Trophoblast cell (in vitro differentiated cells and primary cell): Measurements from ENCODE around the gene PRRT3.

Experiments used
- DNase-seq, 2 donors: peaks; one replicate each; pipeline ENCODE4 v3.0.0-alpha.2; 2016
- H2AFZ ChIP-seq: 2 replicates; pipeline ENCODE4 v1.6.1; 2013; ENCODE audit warnings: low read length, moderate library complexity, mild to moderate bottlenecking; ENCODE audit not compliant: insufficient read depth, poor library complexity
- H2AK5ac ChIP-seq: 2 replicates; pipeline ENCODE4 v1.6.1; 2013; ENCODE audit warnings: mild to moderate bottlenecking, low read length
- H2BK120ac ChIP-seq: 2 replicates; pipeline ENCODE4 v1.6.1; 2013; ENCODE audit warnings: low read length, mild to moderate bottlenecking, moderate library complexity; ENCODE audit not compliant: insufficient read depth, poor library complexity
- H2BK12ac ChIP-seq: 2 replicates; pipeline ENCODE4 v1.6.1; 2013; ENCODE audit warnings: mild to moderate bottlenecking, low read length, moderate library complexity
- H2BK5ac ChIP-seq: 2 replicates; pipeline ENCODE4 v1.6.1; 2013; ENCODE audit warnings: low read length, low read depth, moderate library complexity, mild to moderate bottlenecking; ENCODE audit not compliant: poor library complexity
- H3K14ac ChIP-seq: 2 replicates; pipeline ENCODE4 v1.6.1; 2013; ENCODE audit warnings: mild to moderate bottlenecking, low read length
- H3K18ac ChIP-seq: 2 replicates; pipeline ENCODE4 v1.6.1; 2013; ENCODE audit warnings: mild to moderate bottlenecking, low read length
- H3K23ac ChIP-seq: 2 replicates; pipeline ENCODE4 v1.6.1; 2013; ENCODE audit warnings: low read length
- H3K27ac ChIP-seq: 2 replicates; pipeline ENCODE4 v1.5.1; 2013; ENCODE audit warnings: low read depth, mild to moderate bottlenecking, inconsistent platforms, low read length, moderate library complexity
- H3K27me3 ChIP-seq: 2 replicates; pipeline ENCODE4 v1.6.1; 2013; ENCODE audit warnings: inconsistent platforms, mild to moderate bottlenecking, low read length, moderate library complexity; ENCODE audit not compliant: insufficient read depth
- H3K36me3 ChIP-seq, 2 experiments: 1 replicate in 1 of 2; 2 replicates in 1 of 2; pipeline ENCODE4 v1.6.1; 2013; ENCODE audit warnings: low read length in 2 of 2, mild to moderate bottlenecking in 2 of 2, moderate library complexity in 1 of 2; ENCODE audit not compliant: insufficient read depth in 2 of 2, control insufficient read depth in 1 of 2
- H3K4ac ChIP-seq: 2 replicates; pipeline ENCODE4 v1.6.1; 2013; ENCODE audit warnings: low read depth, mild to moderate bottlenecking, low read length, moderate library complexity
- H3K4me1 ChIP-seq, 2 experiments: 1 replicate in 1 of 2; 2 replicates in 1 of 2; pipeline ENCODE4 v1.6.1; 2013; ENCODE audit warnings: low read length in 2 of 2, mild to moderate bottlenecking in 2 of 2, moderate library complexity in 1 of 2; ENCODE audit not compliant: insufficient read depth in 2 of 2, control insufficient read depth in 1 of 2
- H3K4me2 ChIP-seq: 2 replicates; pipeline ENCODE4 v1.6.1; 2013; ENCODE audit warnings: inconsistent platforms, mild to moderate bottlenecking, low read length, moderate library complexity
- H3K4me3 ChIP-seq: 2 replicates; pipeline ENCODE4 v1.5.1; 2013; ENCODE audit warnings: mild to moderate bottlenecking, low read depth, low read length, inconsistent platforms
- H3K79me1 ChIP-seq: one replicate; pipeline ENCODE4 v1.6.1; 2013; ENCODE audit warnings: low read length
- H3K79me2 ChIP-seq: 2 replicates; pipeline ENCODE4 v1.6.1; 2013; ENCODE audit warnings: low read length, mild to moderate bottlenecking; ENCODE audit not compliant: control insufficient read depth, insufficient read depth, poor library complexity
- H3K9ac ChIP-seq: 2 replicates; pipeline ENCODE4 v1.6.1; 2013; ENCODE audit warnings: mild to moderate bottlenecking, low read length
- H3K9me3 ChIP-seq: 2 replicates; pipeline ENCODE4 v1.6.1; 2013; ENCODE audit warnings: low read depth, mild to moderate bottlenecking, control low read depth, inconsistent platforms, low read length; ENCODE audit not compliant: insufficient read depth
- H4K12ac ChIP-seq: 2 replicates; pipeline ENCODE4 v1.6.1; 2013; ENCODE audit warnings: low read depth, mild to moderate bottlenecking, low read length, moderate library complexity
- H4K8ac ChIP-seq: 2 replicates; pipeline ENCODE4 v1.6.1; 2013; ENCODE audit warnings: low read depth, mild to moderate bottlenecking, low read length, moderate library complexity
- H4K91ac ChIP-seq: one replicate; pipeline ENCODE4 v1.6.1; 2013; ENCODE audit warnings: low read depth, mild to moderate bottlenecking, low read length, moderate library complexity
- WGBS: extraction: QIAGEN DNeasy Blood & Tissue Kit; methylation state at CpG from one replicate; pipeline ENCODE4 v1.1.7; 2013; ENCODE audit warnings: missing lambda C conversion rate; ENCODE audit not compliant: insufficient read length, insufficient coverage; ENCODE audit errors: extremely low coverage; 5-methylcytosine and 5-hydroxymethylcytosine counted together

The PRRT3 gene

DNA sequence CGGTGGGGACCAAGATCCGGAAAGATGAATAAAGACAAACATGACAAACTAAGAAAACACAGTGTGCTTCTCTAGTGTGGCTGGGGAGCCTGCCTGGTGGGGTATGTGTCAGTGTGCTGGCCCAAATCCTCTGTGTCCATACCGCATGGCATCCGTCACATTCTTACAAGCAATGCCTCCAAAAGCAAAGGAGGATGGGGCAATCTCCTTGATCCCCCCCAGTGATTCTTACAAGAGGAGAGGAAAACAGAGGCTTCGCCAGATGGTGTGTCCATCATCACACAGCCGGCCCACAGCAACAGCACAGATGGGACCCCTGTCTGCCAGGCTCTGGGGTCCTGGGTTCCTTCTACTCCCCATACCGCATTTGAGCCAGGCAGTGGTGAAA is 35.9 kb downstream of the PRRT3 start:
- Histone ChIP-seq H3K79me1 (peaks cover 17% of the 10 kb centered on the region), H2BK5ac (peak overlapping the region; percentile 34), H3K4me3 (no peak overlapping the region), H3K79me2 (peaks cover 10% of the 10 kb centered on the region), H3K4me1 (peaks cover 8 to 17% of the 10 kb centered on the region in 2 experiments), H4K91ac (peak overlapping the region; percentile 73), H3K4me2 (peak overlapping the region; percentile 64), H3K4ac (peak overlapping the region; percentile 25), H3K36me3 (peaks cover 0 to under 1% of the 10 kb centered on the region in 2 experiments), H3K27me3 (no peaks in the 10 kb centered on the region), H3K9ac (no peak overlapping the region), H3K27ac (peak overlapping the region; percentile 60), H2AK5ac (peak overlapping the region; percentile 51), H3K18ac (peak overlapping the region; percentile 44), H4K8ac (peak overlapping the region; percentile 80), H2BK120ac (peak overlapping the region; percentile 16), H2AFZ (peak overlapping the region; percentile 33), H4K12ac (peak overlapping the region; percentile 54), H3K9me3 (no peaks in the 10 kb centered on the region), H3K23ac (no peak overlapping the region), H2BK12ac (peak overlapping the region; percentile 61), H3K14ac (peak overlapping the region; percentile 47)
- peak; percentile 46 to 59 for DNase-seq
- WGBS, result no CpG with 5 or more reads among the region's 7 CpGs

DNA sequence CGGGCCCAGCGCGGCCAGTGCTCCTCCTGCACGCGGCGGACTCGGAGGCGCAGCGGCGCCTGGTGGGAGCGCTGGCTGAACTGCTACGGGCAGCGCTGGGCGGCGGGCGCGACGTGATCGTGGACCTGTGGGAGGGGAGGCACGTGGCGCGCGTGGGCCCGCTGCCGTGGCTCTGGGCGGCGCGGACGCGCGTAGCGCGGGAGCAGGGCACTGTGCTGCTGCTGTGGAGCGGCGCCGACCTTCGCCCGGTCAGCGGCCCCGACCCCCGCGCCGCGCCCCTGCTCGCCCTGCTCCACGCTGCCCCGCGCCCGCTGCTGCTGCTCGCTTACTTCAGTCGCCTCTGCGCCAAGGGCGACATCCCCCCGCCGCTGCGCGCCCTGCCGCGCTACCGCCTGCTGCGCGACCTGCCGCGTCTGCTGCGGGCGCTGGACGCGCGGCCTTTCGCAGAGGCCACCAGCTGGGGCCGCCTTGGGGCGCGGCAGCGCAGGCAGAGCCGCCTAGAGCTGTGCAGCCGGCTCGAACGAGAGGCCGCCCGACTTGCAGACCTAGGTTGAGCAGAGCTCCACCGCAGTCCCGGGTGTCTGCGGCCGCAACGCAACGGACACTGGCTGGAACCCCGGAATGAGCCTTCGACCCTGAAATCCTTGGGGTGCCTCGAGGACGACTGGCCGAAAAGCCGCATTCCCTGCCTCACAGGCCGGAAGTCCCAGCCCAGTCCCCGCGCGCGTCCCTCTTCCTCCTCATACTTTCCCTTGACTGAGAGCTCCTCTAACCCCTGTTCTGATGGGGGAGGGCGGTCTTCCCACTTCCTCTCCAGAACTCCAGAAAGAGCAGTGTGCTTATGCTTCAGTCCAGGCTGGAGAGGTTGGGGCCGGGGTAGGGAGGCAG is 36.7 kb downstream of the PRRT3 start:
- peak overlapping the region; percentile 90 for H2AFZ ChIP-seq
- peak overlapping the region; percentile 76 for H3K14ac ChIP-seq
- H2AK5ac ChIP-seq, result no peak overlapping the region
- peaks cover 10% of the 10 kb centered on the region for H3K79me2 ChIP-seq
- peak overlapping the region; percentile 84 for H4K91ac ChIP-seq
- H2BK12ac ChIP-seq, result peak overlapping the region; percentile 25
- H2BK120ac ChIP-seq, result peak overlapping the region; percentile 40
- peak overlapping the region; percentile 83 for H3K27ac ChIP-seq
- H3K9me3 ChIP-seq, result no peaks in the 10 kb centered on the region
- peak overlapping the region; percentile 94 for H4K8ac ChIP-seq
- H4K12ac ChIP-seq, result peak overlapping the region; percentile 84
- H3K27me3 ChIP-seq, result no peaks in the 10 kb centered on the region
- peak overlapping the region; percentile 86 for H3K9ac ChIP-seq
- H3K18ac ChIP-seq, result peak overlapping the region; percentile 71
- H2BK5ac ChIP-seq, result peak overlapping the region; percentile 77
- no peak overlapping the region for H3K23ac ChIP-seq
- DNase-seq, result peak; percentile 57 to 77
- H3K79me1 ChIP-seq, result peaks cover 17% of the 10 kb centered on the region
- peaks cover 8 to 17% of the 10 kb centered on the region in 2 experiments for H3K4me1 ChIP-seq
- H3K4me3 ChIP-seq, result peak overlapping the region; percentile 78
- H3K36me3 ChIP-seq, result peaks cover 2 to 3% of the 10 kb centered on the region in 2 experiments
- no CpG with 5 or more reads among the region's 99 CpGs for WGBS
- H3K4ac ChIP-seq, result peak overlapping the region; percentile 18
- peak overlapping the region; percentile 74 for H3K4me2 ChIP-seq

DNA sequence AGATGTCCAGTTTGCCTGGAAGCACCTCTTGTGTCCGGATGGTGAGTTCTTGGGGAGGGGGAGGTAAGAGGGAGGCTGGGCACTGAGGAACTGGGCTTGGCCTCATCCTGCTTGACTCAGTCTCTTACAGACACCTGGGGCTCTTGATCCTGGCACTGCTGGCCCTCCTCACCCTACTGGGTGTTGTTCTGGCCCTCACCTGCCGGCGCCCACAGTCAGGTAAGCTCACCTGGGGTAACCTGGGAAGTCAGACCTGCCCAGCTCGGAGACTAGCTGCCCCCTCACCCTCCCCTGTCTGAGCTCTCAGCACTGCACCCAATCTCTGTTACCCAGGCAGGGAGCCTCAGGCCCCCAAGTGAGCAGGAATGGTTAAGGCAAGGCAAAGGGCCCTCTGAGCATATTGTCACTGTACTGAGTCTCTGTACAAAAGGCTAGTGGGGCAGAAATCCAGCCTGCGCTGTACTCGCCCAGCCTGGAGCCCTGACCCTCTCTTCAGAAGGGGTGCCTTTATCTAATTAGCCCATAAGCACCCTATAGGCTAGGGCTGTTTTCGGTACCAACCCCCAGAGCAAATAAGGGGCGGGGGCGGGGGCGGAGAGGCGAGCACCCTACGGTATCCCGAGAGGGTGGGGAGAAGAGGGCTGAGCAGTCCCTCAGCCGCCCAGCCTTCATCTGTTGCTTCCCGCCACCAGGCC is 37.5 kb downstream of the PRRT3 start:
- Histone ChIP-seq H2AK5ac (no peak overlapping the region), H3K27me3 (no peaks in the 10 kb centered on the region), H4K12ac (peak overlapping the region; percentile 84), H2BK120ac (no peak overlapping the region), H4K91ac (peak overlapping the region; percentile 84), H3K4ac (no peak overlapping the region), H3K27ac (no peak overlapping the region), H3K9me3 (no peaks in the 10 kb centered on the region), H3K4me3 (peak overlapping the region; percentile 78), H2BK5ac (no peak overlapping the region), H2BK12ac (no peak overlapping the region), H3K23ac (no peak overlapping the region), H3K14ac (no peak overlapping the region), H3K36me3 (peaks cover 2 to 3% of the 10 kb centered on the region in 2 experiments), H3K79me1 (peaks cover 17% of the 10 kb centered on the region), H3K18ac (no peak overlapping the region), H3K4me1 (peaks cover 8 to 17% of the 10 kb centered on the region in 2 experiments), H4K8ac (peak overlapping the region; percentile 94), H2AFZ (peak overlapping the region; percentile 90), H3K79me2 (peaks cover 10% of the 10 kb centered on the region), H3K4me2 (peak overlapping the region; percentile 74), H3K9ac (no peak overlapping the region)
- no peak for DNase-seq
- WGBS, result no CpG with 5 or more reads among the region's 15 CpGs

DNA sequence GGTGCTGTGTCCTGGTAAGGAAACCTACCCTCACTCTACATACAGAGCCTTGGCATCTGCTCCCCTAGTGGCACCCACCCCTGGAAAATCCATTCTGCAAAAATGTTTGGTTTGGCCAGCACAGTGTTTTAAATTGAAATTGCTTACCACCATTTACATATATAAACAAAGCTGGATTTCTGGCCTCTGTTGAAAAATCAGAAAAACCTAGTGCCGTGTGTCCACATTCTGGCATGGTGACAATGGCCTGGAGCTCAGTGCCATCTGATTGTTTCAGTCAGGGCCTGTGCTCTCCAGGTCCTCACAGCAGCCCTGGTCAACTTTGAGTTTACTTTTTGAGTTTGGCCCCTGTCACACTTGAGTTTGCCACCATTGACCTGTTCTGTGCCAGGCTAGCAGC is 38.2 kb downstream of the PRRT3 start:
- Histone ChIP-seq H3K36me3 (peaks cover 2 to 3% of the 10 kb centered on the region in 2 experiments), H3K14ac (no peak overlapping the region), H3K4me1 (peaks cover 8 to 17% of the 10 kb centered on the region in 2 experiments), H4K12ac (no peak overlapping the region), H2BK5ac (no peak overlapping the region), H3K9ac (no peak overlapping the region), H3K27ac (no peak overlapping the region), H3K79me2 (peaks cover 10% of the 10 kb centered on the region), H3K79me1 (peaks cover 17% of the 10 kb centered on the region), H4K8ac (no peak overlapping the region), H3K18ac (no peak overlapping the region), H4K91ac (no peak overlapping the region), H3K27me3 (no peaks in the 10 kb centered on the region), H2AK5ac (no peak overlapping the region), H2AFZ (no peak overlapping the region), H2BK12ac (no peak overlapping the region), H3K4ac (no peak overlapping the region), H3K9me3 (no peaks in the 10 kb centered on the region), H3K4me2 (no peak overlapping the region), H2BK120ac (no peak overlapping the region), H3K23ac (no peak overlapping the region), H3K4me3 (no peak overlapping the region)
- no CpG with 5 or more reads among the region's 1 CpG for WGBS
- no peak for DNase-seq
